Amniotic stem cell (primary cell): Measurements from ENCODE around the gene RNF169.
"Not testable (repeated sequence)": the region's sequence is repeated elsewhere in the genome, so short reads cannot be mapped to it uniquely, and the experiment has no call there.

ENCODE experiments used
- DNase-seq: peaks from one replicate; lab custom pipeline; 2025; lab: John Stamatoyannopoulos, UW

RNF169 gene

DNA sequence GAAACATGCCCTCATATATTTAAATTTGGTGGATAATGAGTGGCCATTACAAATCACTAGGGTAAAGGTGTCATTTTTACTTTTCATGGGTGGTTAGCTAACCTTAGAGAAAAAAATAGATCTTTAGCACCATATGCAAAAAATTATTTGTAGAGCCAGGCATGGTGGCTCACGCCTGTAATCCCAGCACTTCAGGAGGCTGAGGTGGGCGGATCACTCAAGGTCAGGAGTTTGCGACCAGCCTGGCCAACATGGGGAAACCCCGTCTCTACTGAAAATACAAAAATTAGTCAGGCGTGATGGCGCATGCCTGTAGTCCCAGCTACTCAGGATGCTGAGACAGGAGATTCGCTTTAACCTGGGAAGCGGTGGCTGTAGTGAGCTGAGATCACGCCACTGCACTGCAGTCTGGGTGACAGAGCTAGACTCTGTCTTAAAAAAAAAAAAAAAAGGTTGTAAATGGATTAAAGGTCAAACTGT lies 19.6 kb downstream of the RNF169 start:
- not testable (repeated sequence) for DNase-seq

DNA sequence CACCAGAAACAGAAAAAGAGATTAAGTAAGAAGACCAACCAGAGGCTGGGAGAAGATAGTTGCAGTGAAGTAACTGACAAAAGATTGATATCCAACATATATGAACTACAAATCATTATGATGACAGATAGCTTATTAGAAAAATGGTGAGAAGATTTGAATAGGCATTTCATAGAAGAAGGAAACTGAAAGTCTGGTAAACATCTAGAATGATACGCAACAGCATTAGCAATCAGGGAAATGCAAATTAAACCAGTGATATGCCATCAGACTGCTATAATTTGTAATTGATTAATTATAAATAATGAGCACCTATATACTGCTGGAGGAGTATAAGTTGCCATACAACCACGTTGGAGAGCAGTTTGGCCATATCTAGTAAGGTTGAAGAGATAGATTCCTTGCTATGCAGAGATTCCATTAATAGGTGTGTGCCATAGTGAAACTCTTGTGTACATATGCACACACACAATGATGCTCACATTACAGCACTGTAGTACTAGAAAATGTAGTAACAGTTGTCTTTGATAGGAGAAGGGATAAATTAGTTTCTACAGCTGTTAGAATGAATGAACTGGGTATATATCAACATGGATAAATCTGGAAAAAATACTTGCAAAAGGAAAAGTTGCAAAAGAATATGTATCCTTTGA lies 20.5 kb downstream of the RNF169 start:
- no peak for DNase-seq

DNA sequence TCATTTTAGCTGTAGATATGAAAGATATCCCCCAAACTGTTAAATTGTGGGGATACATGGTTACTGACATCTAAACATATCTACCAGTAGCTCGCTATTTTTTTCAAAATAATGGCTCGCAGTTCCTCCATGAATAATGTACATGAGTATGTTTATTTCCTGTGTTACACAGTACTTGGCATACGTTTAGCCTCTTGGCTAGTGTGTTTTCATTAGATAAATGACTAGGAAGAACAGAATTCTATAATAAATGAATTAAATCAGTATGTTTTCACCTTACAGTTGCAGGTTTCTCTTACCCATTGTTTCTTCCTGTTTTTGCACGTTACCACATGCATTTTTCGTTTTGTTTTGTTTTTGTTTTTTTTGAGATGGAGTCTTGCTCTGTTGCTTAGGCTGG lies 21.8 kb downstream of the RNF169 start:
- DNase-seq, result no peak

DNA sequence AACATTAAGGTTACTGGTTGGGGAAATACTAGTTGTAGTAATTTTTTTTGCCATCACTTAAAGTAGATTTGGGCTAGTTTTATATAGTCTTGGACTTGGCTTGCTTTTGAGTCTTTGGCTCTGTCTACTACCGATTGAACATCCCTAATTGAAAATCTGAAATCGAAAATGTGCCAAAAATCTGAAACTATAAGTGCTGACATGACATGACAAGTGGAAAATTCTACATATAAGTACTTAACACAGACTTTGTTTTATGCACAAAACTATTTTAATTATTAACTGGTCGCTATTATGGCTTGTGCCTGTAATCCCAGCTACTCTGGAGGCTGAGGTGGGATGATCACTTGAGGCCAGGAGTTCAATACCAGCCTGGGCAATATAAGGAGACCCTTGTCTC lies 22.5 kb downstream of the RNF169 start:
- no peak for DNase-seq

DNA sequence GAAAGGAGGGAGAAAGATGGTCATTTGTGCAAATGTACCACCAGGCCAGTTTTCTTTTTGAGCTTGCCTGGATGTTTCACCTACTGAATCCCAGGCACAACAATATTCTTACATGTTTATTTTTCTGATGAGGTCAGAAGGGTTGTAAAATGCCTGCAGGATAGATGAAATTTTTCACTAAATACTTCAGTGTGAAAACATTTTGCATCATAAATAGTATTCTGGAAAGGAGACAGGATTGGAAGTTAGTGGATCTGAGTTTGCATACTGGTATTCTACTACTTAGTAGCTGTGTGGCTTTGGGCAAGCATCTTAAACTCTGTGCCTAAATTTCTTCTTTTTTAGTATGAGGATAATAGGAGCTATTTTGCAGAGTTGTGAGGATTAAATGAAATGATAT lies 24.8 kb downstream of the RNF169 start:
- DNase-seq, result no peak

DNA sequence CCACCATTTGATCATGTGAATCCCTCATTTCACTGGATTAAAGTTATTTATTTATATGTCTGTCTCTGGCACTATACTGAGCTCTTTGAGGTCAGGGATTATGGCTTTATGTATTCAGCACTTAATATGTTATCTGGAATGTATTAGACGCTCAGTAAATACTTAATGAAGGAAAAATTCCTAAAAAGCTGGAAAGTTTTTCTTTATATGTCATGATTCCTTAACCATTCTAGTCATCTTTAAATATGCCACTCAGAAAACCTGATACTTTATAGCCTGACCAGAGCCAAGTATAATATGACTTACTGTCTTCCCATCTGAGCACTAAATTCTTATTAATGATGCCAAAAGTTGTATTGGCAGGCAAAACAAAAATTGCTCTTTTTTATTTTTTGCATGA lies 27.1 kb downstream of the RNF169 start:
- DNase-seq, result no peak

DNA sequence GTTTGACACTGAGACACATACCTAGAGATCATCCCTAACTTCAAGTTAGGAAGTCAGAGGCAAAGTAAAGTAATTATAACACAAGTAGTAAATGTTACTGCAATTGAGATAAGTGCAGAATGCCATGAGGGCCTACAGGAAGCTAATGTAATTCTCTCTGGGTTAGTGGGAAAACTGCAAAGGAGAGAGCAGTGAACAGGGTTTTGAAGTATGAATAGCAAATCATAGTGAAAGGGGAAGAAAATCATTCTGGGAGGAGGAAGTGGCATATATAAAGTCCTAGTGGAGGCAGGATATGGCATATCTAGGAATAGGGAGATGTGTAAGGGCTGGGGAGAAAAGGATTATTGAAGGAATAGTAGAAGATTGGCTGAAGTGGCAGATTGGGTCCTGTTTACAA lies 27.9 kb downstream of the RNF169 start:
- DNase-seq, result no peak

DNA sequence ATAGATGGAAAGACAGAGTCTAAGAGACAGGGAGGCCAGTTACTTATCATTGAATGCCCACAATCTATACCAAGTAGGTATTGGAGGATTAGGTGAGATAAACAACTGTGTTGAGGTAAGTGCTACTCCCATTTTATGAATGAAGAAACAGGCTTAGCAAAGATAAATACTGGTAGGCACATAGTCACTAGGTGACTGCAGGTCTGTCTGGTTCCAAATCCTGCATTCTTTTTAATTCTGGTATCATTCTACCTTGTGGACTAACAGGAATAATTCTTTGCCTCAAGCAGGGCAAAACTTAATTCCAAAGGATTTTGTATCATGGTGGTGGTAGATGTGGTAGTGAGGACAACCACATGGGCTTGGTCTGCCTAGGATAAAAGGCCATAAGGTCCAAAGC lies 28.4 kb downstream of the RNF169 start:
- no peak for DNase-seq

DNA sequence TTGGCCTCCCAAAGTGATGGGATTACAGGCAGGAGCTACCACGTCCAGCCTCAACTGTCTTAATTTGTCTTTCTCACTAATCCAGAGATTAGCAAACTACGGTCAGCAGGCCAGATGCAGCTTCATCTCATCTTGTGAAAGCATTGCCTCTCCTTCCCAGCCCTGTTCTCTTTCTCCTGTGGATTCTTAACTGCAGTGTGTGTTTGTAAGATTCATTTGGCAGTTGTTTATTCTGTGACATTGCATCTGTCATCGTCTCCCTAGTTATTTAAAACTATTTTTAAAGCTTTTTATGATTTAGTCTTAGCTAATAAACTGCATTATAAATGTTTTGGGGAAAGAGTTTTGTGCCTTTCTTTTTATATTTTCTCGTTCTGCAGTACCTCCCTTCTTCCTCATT lies 29.2 kb downstream of the RNF169 start:
- no peak for DNase-seq

DNA sequence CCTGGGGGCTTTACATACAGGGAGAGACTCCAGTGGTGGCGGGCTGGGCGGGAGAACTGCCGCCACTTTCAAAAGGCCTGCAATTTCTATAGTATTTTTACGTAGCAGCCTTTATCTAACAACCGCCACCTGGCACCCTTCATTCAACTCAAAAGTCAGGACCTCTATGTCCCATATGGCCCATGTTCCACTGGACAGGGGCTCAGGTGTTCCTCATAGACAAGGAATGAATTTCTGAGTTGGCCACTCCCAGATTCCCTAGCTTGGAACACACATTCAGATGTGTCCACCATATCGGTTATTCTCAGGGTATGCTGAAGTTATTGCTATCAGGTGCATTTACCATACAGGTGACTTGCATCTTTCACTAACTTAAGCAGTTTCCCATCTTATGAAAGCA lies 29.9 kb downstream of the RNF169 start:
- no peak for DNase-seq

DNA sequence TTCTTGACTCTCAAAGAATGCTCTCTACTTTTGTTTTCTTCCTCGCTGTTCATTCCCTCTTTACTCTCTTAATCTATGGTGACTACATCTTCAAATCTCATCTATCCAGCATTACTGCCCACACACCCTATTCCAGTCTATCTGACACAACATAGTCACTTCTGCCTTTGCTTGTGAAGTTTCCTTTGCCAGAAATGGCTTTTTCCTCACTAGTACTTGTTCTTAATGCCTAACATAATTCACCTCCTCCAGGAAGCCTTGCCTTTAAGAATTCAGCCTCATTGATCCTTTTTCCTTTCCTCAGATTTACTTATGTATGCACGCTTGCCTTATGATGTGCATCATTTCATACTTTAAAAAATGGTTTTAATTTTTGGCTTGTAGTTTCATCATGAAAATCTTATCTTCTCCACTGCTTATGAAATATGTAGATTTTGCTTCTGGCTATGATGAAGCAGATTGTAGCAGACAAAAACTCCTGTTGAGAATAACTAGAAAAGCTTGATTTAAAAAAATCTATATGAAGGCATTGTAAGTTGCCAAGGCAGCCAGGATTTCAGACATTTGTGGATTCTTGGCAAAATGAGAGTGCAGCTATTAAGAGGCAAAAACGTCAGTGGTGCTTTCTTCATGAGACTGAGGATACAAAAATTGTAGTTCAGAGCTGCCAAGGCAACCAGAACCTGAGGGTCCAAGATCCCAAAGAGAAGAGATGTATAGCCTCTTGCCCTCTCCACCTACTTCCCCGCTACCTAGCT lies 31.8 kb downstream of the RNF169 start:
- DNase-seq, result no peak

DNA sequence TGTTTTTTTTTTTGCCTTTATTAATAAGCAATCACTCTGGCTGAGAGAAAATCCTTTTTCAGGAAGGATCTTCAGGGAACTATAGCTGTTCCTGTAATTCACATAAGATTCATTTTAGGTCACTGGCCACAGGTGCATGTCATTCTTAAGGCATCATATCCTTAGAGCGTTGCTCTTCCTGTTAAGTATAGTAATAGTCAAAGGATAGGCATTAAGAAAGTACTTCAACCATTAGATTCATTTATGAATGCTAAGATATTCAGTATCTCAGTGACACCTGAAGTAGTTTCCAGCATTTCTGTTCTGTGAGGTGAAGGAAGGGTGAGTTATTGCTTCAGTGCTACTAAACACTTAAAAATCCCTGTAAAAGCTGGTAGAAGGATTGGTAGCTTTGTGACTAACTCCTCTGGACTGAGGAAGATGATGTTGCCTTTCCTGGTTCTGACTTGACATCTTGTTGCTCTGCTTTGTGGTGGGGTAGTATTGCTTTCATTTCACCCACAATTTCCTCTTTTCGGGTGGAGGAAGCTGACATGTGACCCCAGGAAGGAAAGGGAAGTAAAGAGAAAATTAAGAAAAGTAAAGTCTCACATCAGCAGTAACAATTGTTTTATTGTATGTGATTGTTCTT lies 34.7 kb downstream of the RNF169 start:
- DNase-seq, result peak; percentile 24

DNA sequence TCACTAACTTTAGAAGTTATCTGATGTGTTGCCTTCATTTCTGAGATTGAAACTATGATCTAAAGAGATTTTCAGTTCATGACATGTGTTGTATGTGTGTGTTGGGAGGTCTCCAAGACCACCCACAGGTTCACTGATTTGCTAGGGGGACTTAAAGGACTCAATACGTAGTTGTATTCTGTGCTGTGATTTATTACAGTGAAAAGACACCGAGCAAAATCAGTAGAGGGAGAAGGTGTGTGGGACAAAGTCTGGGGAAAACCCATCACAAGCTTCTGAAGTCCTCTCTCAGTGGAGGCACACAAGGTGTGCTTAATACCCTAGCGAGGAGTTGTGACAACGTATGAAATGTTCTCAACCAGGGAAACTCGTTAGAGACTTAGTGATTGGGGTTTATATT lies 35.6 kb downstream of the RNF169 start:
- no peak for DNase-seq

DNA sequence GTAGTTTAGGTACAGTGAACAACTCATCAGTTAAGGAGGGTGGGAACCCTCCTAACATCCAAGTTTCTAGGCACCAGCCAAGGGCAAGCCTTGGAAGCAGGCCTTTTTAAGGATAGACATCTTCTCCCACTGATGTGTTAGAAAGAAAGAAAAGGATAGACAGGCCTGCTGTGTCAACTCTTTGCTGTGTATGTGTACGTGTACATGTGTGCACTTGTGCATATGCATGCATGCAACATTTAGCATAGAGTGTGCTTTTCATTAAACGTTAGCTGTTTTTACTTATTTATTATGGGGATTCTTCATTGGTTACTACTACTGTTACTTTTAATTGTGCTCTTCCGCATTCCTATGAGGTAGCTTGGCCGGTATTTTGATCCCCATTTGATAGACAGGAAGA lies 36.1 kb downstream of the RNF169 start:
- no peak for DNase-seq

DNA sequence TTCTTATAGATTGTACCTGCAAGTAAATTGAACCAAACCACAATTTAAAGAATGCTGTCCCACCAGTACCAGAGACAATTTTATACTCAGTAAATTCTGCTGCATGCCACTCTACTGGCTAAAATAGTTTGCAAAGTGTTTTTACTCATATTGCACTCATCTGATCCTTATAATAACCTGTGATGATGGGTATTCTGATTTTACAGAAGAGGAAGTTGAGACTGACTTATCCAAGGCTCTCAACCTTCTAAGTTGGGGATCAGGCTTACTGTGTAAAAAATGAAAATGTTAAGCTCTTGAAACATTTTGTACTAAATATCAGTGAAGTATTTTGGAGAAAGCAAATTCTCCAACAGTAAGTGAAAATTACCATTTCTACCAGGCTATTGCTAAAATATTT lies 37.9 kb downstream of the RNF169 start:
- no peak for DNase-seq

DNA sequence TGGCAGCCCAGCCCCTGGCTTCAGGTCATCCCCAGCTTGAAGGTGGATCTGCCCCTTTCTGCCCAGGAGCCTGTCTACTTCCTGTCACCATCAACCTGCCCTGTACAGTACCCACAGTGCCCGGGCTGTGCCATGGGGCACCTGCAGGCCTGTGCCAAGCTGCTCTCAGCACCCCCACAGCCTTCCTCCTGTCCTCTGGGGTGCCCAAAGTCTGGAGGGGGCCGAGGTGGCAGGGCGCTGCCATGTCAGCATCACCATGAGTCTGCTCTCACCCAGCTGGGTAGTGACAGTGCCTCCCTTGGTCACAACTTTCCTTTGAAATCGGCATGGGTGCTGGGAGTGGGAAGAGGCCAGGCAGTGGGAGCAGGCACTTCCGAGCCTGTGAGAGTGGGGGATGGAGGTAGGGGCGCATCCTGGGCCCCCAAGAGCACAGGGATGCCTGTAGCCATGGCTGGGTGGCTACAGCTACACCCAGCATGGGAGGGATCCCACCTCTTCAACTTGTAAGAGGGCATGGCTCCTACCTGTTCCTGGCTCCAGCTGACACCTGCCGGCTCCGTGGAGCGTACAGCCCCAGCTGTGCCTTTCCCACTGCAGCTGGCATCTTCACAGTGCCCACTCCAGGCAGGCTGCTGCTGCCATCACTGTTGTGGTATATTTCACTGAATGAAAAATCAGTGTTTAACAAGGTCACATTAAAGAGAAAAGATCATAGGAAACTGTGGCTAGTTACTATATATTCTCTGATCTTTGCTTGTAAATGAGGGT lies 42.9 kb downstream of the RNF169 start:
- no peak for DNase-seq

DNA sequence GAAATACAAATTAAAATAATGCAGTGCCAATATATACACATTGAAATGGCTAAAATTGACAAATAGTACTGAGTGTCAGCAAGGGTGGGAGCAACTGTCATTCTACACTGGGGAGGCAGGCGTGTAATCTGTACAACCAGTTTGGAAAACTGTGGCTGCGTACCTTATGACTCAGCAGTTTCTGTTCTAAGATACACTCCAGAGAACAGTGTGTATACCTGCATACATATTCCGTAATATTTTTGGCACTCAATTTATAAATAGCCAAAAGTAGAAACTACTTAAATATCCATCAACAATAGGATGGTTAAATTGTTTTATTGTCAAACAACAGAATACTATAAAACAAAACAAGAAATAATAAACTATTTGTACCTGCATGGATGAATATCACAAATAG lies 57.6 kb downstream of the RNF169 start:
- DNase-seq, result no peak

DNA sequence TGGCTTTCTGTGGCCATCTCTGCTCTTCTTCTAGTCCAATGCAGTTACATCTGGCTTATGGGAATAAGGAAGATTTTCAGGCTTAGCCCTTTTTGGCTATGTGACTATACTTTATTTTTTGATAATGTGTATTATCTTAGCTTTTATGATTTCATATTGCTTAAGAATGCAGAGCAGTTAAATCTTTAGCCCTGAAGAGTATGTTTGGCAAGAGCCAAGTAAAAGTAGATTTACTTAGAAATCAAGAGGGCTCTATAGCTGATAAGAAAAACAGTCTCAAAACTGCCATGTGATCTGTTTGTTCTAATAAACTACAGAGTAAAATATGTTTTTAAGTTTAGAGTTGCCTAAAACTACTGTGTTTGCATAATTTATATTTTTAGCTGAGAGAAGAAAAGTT lies 61.2 kb downstream of the RNF169 start:
- no peak for DNase-seq

DNA sequence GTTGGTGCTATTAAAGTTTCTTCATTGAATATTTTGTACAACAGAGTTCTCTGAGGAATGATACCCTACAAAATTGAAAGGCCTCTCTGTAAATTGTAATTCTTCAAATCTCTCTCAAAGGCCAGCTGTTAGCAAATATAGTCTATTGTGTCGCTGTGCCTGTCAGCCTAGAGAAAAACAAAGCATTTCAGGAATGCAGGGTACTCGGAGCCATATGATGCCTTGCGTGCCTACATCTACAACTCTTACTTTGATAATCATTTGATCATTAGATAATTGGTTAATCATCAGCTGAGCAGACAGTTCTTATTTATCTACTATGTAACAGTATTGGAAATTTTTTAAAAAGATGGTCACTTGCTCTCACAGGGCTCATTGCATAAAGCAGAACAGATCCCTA lies 67.3 kb downstream of the RNF169 start:
- no peak for DNase-seq

DNA sequence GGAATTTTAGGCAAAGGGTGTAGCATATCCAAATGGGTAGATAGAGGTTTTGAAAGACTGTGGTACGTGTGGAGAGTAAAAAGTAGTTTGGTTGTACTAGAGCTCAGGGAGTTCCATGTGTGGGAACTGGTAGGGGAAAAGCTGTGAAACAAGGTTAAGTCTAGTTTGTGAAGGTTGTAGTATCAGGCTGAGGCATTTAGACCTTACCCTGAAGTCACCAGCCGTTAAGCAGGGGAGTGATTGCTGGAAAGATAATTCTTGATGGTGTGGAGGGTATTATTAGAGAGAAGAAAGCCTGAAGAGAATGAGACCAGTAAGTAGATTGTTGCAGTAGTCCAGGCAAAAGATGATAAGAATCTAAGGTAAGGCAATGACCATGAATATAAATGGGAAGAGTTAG lies 68.0 kb downstream of the RNF169 start:
- DNase-seq, result no peak

DNA sequence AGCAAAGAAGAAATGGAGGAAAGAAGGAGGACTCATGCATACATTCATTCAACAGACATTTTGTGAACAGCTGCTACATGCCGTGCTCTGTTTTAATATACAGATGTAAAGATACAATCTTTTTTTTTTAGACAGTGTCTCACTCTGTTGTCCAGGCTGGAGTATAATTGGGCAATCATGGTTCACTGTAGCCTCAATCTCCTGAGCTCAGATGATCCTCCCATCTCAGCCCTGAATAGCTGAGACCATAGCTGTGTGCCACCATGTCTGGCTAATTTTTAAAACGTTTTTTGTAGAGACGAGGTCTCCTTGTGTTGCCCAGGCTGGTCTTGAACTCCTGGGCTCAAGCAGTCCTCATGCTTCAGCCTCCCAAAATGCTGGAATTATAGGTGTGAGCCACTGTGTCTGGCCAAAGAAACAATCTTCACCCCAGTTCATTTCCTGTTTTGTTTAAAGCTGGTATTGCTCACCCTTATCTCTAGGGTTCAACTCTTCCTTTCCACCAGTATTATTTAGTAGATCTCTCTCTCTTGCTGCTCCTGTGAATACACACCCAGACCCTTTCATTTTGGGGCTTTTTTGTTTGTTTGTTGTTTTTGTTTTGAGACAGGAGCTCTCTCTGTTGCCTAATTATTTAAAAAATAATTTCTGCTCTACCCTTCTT lies 69.8 kb downstream of the RNF169 start:
- DNase-seq, result no peak

DNA sequence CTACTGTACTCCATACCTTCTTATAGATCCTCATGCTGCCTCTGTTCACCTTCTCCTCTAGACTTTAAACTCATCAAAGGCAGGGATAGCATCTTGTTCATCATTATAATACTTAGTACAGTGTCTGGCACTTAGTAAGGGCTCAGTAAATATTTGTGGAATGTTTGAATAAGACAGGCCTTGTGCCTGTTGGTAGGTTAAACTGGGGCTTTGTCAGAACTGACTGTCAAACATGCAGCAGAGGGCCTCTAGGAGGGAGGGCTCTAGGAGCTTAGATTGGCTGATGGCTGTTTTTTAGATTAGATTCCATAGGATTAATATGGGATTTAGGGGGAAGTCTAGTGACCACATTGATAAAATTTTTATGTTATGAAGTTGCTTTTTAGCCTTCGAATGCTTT lies 70.8 kb downstream of the RNF169 start:
- no peak for DNase-seq
